ENCODE results near the gene KANSL2.
A peak's percentile ranks its signal among the peaks of the same experiment; 100 is the strongest.
"Not testable (repeated sequence)": the region's sequence is repeated elsewhere in the genome, so short reads cannot be mapped to it uniquely, and the experiment has no call there.

The KANSL2 gene

DNA sequence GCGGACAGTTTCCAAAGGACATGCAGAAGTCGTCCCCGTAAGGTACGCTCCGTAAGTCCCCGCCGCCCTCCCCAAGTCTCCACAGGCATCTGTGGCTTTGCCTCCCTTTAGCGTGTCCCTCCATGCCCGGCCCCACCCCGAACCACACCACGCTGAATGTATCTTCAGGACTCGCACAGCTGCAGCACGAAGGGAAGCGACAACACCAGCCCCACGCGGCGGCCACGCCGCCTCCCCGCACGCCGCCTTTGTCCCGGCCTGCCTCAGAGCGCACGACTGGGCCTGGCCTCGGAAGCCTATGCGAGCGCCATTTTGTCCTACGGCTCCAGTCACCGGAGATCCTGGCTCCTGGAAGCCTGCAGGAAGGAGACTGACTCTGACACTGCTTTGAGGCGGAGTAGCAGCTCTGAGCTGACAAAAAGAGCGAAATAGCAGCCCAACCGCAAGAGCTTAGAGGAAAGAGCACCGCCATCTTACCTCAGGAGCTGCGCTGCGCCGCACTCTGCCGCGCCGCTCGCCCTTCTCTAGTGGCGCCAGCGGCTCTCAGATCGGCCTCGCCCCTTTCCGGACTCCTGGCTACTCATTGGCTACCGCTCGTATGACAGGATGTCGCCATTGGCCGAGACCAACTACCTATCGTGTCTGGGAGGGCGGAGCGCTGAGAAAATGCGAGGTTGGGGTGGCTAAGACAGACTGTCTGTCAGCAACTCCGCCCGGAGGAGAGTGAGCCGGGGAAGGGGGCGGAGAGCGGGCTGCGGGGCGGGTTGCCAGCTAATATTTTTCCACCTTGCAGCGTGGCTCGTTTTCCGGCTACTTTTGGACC, at the start of gene KANSL2:
TSS of gene KANSL2 (minus strand) at position 529 of the 823 bp plus-strand sequence. CDS start 606 bp downstream, outside the sequence.
- DNase-seq: peak; percentile 98

DNA sequence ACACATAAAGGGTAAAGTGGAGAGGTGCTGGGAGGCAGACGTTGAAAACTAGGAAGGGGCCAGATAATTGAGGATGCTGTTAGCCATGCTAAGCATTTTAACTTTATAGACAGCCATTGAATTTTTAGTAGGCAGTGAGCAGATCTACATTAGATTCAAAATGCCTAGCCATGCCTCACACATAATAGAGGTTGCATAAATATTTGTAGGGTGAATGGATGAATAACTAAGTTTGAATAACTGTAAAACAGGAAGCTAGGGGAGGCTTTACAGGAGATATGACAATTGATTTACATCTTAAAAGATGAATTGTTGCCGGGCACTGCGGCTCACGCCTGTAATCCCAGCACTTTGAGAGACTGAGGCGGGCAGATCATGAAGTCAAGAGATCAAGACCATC, 46.8 kb upstream of the KANSL2 start:
- no peak for DNase-seq

- not testable (repeated sequence) for DNase-seq
These were observed 38.7 kb upstream of the KANSL2 start for GRCh38 chr12:48720737-48721136.

DNA sequence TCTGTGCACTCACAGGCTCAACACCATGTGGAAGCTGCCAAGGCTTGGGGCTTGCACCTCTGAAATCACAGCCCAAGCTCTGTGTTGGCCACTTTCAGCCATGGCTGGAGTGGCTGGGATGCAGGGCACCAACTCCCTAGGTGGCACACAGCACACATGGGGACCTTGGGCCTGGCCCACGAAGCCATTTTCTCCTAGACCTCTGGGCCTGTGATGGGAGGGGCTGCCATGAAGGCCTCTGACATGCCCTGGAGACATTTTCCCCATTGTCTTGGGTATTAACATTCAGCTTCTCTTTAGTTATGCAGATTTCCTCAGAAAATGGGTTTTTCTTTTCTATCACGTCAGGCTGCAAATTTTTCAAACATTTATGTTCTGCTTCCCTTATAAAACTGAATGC, 38.1 kb upstream of the KANSL2 start:
- not testable (repeated sequence) for DNase-seq

GRCh38 chr12:48719002-48719401, 37.0 kb upstream of the KANSL2 start:
- not testable (repeated sequence) for DNase-seq

DNA sequence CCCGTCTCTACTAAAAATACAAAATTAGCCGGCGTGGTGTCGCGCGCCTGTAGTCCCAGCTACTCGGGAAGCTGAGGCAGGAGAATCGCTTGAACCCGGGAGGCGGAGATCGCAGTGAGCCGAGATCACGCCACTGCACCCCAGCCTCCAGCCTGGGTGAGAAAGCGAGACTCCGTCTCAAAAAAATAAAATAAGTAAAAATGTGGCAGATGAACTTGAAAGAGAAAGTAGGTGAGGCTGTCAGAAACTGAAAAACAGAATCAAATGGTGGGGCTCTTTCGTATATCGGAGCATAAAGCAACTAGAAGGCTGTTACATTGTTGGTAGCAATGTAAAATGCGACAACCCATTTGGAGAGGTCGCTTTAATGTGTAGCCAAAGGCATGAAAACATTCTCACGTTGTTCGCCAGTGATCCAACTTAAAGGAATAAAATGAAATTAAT, 35.2 kb upstream of the KANSL2 start:
- DNase-seq: no peak

DNA sequence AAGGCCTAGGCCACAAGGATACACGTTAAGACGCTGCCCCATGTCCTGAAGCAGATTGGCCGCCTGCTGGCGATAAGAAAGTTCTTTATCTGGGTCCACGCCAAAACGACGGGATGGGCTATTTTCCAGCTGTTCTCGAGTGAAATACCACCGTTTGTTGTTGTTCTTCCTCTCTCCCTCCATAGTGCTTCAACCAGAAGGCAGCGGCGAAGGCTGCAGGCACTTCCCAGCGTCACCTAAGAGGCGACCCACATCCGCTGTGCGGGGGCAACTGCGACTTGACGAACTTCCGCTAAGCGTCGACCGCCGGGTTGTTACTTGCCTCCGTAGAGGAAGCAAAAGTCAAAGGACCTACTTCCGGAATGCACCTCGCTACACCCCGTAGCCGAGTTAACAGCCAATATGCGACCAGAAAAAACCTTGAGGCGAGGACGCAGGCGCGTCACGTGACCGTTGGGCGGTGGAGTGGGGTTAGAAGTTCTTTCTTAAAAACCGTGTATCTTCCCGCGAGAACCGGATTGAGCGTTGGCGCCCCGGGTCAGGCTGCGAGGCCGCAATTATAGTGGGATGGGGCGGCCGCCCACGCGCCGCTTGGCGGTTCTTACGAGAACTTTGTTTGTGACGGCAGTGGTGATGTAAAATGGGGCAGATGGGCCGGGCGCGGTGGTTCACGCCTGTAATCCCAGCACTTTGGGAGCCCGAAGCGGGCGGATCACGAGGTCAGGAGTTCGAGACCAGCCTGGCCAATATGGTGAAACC, 34.6 kb upstream of the KANSL2 start, which contains the start of gene CCNT1:
TSS of gene CCNT1 (minus strand) at position 215 of the 759 bp plus-strand sequence. CDS start at position 183, 32 bp downstream.
- DNase-seq: peak; percentile 99

DNA sequence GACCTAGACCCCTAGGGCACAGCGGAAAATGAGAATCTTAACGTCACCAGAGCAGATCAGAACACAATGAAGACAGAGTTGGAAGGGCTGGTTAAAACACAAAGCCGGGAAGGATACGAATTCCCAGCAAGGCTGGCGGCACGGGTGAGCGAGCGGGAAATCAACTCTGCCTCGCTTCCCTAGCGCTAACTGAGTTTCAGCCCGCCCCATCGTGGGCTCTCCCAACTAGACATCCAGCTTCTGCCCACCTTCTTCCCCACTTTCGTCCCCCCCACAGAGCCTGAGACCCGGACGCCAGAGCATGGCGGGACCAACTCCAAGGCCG, 34.1 kb upstream of the KANSL2 start:
- DNase-seq: no peak

- DNase-seq: no peak
These were observed 30.2 kb upstream of the KANSL2 start for GRCh38 chr12:48712209-48712608.

- DNase-seq: not testable (repeated sequence)
These were observed 16.8 kb upstream of the KANSL2 start for GRCh38 chr12:48698822-48699221.

GRCh38 chr12:48696626-48697025, 14.6 kb upstream of the KANSL2 start:
- DNase-seq: no peak

- no peak for DNase-seq
These were observed 13.8 kb upstream of the KANSL2 start for GRCh38 chr12:48695859-48696258.

GRCh38 chr12:48694038-48694437, 12.0 kb upstream of the KANSL2 start:
- no peak for DNase-seq

DNA sequence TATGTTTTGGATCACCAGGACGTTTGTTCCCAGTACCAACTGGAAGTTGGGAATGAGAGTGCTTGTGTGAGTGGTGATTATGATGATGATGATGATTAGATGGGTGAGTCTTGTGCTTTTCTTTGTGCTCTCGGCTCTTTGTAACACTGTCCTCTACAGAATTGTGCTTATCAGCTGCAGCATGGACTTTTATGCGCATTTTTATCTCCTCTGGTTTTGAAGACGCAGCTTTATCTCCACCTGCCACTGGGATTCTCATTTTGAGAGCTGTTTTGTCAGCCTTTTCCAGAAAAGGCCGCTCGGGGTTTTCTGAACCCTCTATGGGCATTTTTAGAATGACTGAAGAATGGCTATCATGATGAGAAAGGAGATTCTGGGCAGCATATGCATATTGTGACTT, 11.5 kb upstream of the KANSL2 start:
- DNase-seq: no peak

- no peak for DNase-seq
These were observed 9.9 kb upstream of the KANSL2 start for GRCh38 chr12:48691826-48692487.

- DNase-seq: no peak
These were observed 9.0 kb upstream of the KANSL2 start for GRCh38 chr12:48690990-48691389.

DNA sequence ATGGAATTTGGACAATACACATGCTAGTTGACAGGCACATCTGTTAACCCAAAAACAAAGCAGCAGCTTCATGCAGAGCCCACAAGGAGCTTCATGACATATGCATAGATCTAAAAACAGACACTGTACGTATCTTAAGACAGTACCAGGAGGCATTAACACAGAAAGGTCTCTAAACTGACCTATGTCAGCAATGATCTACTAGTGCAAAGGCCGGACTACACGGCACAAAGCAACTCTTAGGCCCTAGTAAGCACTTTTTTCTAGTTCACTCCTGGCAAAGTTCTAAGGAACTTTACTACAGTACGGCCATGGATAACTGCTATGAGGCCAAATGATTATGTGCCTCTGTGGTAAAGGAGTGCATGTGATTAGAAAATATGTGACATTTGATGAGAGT, 8.4 kb upstream of the KANSL2 start:
- DNase-seq: no peak

DNA sequence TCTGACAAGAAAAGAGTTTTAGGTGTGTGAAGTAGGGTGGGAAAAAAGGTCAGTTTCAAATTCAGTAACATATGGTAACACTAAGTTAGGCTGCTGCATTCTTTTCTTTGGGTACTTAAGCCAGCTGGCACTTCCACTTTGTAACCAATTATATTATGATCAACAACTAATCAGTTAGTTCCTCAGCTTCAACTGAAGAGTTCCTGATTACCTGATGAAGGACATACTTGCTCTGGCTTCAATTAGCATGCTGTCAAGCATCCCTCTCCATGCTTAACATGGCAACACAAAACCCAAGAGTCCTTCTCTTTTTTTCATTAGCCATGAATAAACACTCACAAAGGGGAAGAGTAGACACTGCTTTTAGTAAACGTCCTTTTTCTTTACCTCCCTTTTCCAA, 6.8 kb upstream of the KANSL2 start:
- DNase-seq: no peak

- DNase-seq: no peak
These were observed 5.6 kb upstream of the KANSL2 start for GRCh38 chr12:48687592-48687991.

DNA sequence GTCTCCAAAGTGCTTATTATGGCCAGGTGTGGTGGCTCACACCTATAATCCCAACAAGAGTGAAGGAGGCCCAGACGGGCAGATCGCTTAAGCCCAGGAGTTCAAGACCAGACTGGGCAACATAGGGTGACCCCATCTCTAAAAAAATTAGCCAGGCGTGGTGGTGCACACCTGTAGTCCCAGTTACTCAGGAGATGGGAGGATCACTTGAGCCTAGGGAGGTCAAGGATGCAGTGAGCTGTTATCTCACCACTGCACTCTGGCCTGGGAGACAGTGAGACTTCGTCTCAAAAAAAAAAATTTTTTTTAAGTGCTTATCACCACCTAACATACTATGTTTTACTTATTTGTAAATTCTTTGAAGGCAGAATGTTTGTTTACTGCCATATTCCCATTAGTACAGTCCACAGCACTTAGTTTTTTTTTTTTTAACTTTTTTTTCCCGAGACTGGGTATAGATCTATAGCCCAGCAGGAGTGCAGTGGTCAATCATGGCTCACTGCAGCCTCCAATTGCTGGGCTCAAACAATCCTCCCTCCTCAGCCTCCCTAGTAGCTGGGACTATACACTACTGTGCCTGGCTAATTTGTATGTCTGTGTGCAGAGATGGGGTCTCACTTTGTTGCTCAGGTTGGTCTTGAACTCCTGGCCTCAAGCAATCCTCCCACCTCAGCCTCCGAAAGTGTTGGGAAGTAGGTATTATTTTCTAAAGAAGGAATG, 4.7 kb upstream of the KANSL2 start:
- DNase-seq: no peak

GRCh38 chr12:48686037-48686595, 4.1 kb upstream of the KANSL2 start:
- DNase-seq: no peak

DNA sequence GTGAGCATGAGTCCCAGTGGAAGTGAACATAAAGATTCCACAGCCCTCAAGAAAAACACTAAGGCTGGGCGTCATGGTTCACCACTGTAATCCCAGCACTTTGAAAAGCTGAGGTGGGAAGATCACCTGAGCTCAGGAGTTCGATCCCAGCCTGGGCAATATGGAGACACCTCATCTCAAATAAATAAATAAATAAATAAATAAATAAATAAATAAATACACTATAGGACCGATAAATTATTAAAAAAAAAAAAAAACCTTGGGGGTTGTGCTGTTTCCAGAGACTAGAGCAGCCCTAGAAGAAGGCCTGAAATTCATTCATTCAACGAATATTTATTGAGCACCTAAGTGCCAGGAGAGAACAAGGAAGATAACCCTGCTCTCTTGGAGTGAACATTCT, 1.5 kb upstream of the KANSL2 start:
- no peak for DNase-seq

- no peak for DNase-seq
These were observed 889 bp upstream of the KANSL2 start for GRCh38 chr12:48682927-48683326.

Data from CD4-positive, alpha-beta T cell treated with Interleukin-21 for 1 hour (primary cell).